ENCODE data around the gene CNTN1. TPM values are rescaled to one million over a fixed set of nuclear protein-coding genes. Genes with fewer than 3 reads are reported as not detected.

The CNTN1 gene
- total RNA-seq, 1 experiment from 2014 or later, result 6.5 TPM

GRCh38 chr12:41121374-41121773 is 429.1 kb downstream of the CNTN1 start:
- no peaks in the 10 kb centered on the region for H3K79me2 ChIP-seq (ENCODE audit: insufficient read depth, low read length)
- Mint-ChIP-seq H3K4me3 (no peak overlapping the region; a peak in 1 of 5 replicates), H3K27ac (no peak overlapping the region), H3K36me3 (ENCODE audit: insufficient read depth in 1 of 3, low read depth in 3 of 3) (no peaks in the 10 kb centered on the region), H3K27me3 (ENCODE audit: low read depth) (no peaks in the 10 kb centered on the region; the same call in 1 of the 2 replicates), H3K4me1 (no peaks in the 10 kb centered on the region), H3K9me3 (no peaks in the 10 kb centered on the region; a peak in 1 of 5 replicates)
- no peak overlapping the region for H3K14ac ChIP-seq (ENCODE audit: insufficient read depth, low read length)
- H3K23ac ChIP-seq (ENCODE audit: insufficient read length, low read depth, low read length), result no peak overlapping the region
- H2BK20ac ChIP-seq (ENCODE audit: low read depth, low read length, poor library complexity, severe bottlenecking), result no peak overlapping the region
- no peak overlapping the region for H3K9ac ChIP-seq (ENCODE audit: extremely low read depth, insufficient read length, low read length)
- H2BK15ac ChIP-seq (ENCODE audit: low read depth, low read length), result no peak overlapping the region
- H4K5ac ChIP-seq (ENCODE audit: insufficient read length, low read depth, low read length), result no peak overlapping the region
- no peak overlapping the region for H3K4me2 ChIP-seq (ENCODE audit: insufficient read depth, insufficient read length, low read length)
- no peak overlapping the region for H2AK5ac ChIP-seq (ENCODE audit: insufficient read length, low read length)
- H3K18ac ChIP-seq (ENCODE audit: insufficient read length, low read depth, low read length), result no peak overlapping the region
- no peak overlapping the region for H2BK120ac ChIP-seq (ENCODE audit: low read depth, low read length, poor library complexity, severe bottlenecking)
- H3K9me3 ChIP-seq (ENCODE audit: control insufficient read depth, low read depth, low read length), result no peaks in the 10 kb centered on the region
- no peaks in the 10 kb centered on the region for H3K4me1 ChIP-seq (ENCODE audit: insufficient read depth, low read length)
- no peak overlapping the region for H2AFZ ChIP-seq (ENCODE audit: low read length)
- H3K23me2 ChIP-seq (ENCODE audit: insufficient read length, low read depth, low read length, poor library complexity, severe bottlenecking), result no peaks in the 10 kb centered on the region
- no peak overlapping the region for H3K56ac ChIP-seq (ENCODE audit: insufficient read length, low read depth, low read length)
- H2BK12ac ChIP-seq (ENCODE audit: insufficient read length, low read depth, low read length), result no peak overlapping the region
- no peak overlapping the region for H3T11ph ChIP-seq (ENCODE audit: low read length)
- no peak overlapping the region for H4K91ac ChIP-seq (ENCODE audit: insufficient read length, low read depth, low read length)
- H3K27me3 ChIP-seq (ENCODE audit: insufficient read depth, low read length), result no peaks in the 10 kb centered on the region
- no peaks in the 10 kb centered on the region for H3K79me1 ChIP-seq (ENCODE audit: insufficient read depth, low read depth, low read length, poor library complexity, severe bottlenecking)
- H4K8ac ChIP-seq (replicated peaks; ENCODE audit: insufficient read length, low read depth, low read length), result no peak overlapping the region
- no peak overlapping the region for H3K4ac ChIP-seq (ENCODE audit: low read depth, low read length)
- no peak overlapping the region for H3K27ac ChIP-seq (ENCODE audit: insufficient read length, low read depth, low read length)
- H2BK5ac ChIP-seq (ENCODE audit: insufficient read length, low read length), result no peak overlapping the region
- H4K20me1 ChIP-seq (ENCODE audit: control insufficient read depth, insufficient read depth, insufficient read length), result no peaks in the 10 kb centered on the region
- no peak for TF ChIP-seq CTCF (conservative IDR thresholded peaks at IDR 0.05)
- DNase-seq, result no peak

All from H9 (cell line).